Stimulated activated CD8-positive, alpha-beta memory T cell treated with anti-CD3 and anti-CD28 coated beads, Interleukin-4, amount 100 ng/mL, for 1 hour (primary cell): Measurements from ENCODE around the gene GJB3.
"Not testable (repeated sequence)": the region's sequence is repeated elsewhere in the genome, so short reads cannot be mapped to it uniquely, and the experiment has no call there.

Experiments
- DNase-seq, 2 donors: peaks; one replicate each; pipeline ENCODE4 v3.0.0-alpha.2; 2020; ENCODE audit warnings: low read depth in 2 of 2, low spot score in 1 of 2

The GJB3 gene

DNA sequence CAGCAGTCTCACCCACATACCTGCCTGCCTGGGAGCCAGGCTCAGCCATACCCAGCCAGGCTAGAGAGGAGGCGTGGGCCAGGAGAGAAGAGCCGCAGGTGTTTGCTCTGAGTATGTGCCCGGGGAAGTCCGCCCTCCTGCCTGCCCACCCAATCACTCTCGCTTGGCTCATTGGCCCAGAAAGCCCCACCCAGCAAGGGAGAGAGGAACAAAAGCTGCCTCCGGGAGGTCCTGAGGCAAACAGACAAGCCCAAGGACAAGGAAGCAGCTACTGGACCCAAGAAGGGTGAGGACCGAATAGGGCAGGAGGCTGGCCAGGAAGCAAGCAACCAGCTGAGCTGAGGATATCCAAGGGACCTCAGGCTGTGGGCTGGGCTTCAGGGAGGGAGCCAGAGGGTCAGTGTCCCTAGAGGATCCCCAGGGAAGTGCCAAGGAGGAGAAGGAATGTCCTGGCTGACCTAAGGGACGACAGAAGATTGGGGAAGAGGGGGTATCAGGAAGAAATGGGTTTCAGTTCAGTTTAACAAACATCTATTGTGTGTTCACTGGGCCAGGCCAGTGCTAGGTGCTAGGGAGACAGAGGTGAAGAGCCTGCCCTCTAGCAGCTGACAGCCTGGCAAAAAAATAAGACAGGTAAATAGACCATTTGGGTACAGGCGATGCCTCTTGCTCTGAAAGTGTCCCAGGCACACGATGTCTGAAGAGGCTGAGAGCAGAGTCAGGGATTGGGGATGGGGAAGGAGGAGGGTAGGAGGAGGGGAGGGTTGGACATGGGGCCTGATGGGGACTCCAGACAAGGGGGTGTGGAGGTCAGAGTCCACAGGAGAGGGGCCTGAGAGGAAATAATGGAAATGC is 21.3 kb upstream of the GJB3 start, which contains the start of gene GJB4:
Gene GJB4, plus strand, starts transcription at position 238 of the 855 bp plus-strand sequence. CDS start 1,515 bp downstream, outside the sequence.
- DNase-seq, result no peak

DNA sequence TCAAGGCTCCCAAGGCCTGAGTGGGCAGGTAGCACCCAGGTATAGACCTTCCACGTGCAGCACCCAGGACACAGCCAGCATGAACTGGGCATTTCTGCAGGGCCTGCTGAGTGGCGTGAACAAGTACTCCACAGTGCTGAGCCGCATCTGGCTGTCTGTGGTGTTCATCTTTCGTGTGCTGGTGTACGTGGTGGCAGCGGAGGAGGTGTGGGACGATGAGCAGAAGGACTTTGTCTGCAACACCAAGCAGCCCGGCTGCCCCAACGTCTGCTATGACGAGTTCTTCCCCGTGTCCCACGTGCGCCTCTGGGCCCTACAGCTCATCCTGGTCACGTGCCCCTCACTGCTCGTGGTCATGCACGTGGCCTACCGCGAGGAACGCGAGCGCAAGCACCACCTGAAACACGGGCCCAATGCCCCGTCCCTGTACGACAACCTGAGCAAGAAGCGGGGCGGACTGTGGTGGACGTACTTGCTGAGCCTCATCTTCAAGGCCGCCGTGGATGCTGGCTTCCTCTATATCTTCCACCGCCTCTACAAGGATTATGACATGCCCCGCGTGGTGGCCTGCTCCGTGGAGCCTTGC is 19.7 kb upstream of the GJB3 start:
- DNase-seq, result no peak

DNA sequence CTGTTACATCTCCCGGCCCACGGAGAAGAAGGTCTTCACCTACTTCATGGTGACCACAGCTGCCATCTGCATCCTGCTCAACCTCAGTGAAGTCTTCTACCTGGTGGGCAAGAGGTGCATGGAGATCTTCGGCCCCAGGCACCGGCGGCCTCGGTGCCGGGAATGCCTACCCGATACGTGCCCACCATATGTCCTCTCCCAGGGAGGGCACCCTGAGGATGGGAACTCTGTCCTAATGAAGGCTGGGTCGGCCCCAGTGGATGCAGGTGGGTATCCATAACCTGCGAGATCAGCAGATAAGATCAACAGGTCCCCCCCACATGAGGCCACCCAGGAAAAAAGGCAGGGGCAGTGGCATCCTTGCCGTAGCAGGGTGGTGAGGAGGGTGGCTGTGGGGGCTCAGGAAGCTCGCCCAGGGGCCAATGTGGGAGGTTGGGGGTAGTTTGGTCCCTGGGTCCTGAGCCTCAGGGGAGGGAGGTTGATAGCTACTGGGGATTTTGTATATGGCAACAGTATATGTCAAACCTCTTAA is 19.2 kb upstream of the GJB3 start:
- no peak for DNase-seq

DNA sequence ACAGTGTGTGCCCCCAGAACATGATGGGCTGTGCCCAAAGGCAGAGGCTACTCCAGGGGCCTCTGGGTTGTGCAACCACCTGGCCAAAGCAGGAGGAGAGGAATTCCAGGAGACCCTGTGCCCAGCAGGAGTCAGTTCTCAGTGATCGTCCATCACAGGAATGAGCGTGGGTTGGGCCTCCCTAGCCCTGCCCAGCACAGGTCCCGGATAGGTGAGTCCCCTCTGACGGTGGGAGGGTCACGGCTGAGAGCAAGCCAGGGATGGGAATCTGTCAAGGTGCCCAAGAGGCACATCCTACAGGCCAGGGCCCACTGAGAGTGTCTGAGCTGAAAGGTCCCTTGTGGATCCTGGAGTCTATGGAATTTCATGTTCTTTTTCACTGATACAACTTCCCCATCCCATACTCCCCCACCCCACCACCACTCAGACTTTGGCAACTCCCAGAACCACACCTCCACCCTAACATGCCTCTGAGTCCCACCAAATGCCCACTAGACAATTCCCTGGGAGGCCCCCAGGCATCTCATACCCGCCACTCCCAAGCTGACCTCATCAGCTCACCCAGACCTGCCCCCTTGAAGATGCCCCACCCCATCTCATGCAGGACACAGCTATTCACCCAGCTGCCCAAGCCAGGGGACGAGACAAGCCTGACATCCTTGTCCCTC is 18.4 kb upstream of the GJB3 start:
- DNase-seq, result no peak

DNA sequence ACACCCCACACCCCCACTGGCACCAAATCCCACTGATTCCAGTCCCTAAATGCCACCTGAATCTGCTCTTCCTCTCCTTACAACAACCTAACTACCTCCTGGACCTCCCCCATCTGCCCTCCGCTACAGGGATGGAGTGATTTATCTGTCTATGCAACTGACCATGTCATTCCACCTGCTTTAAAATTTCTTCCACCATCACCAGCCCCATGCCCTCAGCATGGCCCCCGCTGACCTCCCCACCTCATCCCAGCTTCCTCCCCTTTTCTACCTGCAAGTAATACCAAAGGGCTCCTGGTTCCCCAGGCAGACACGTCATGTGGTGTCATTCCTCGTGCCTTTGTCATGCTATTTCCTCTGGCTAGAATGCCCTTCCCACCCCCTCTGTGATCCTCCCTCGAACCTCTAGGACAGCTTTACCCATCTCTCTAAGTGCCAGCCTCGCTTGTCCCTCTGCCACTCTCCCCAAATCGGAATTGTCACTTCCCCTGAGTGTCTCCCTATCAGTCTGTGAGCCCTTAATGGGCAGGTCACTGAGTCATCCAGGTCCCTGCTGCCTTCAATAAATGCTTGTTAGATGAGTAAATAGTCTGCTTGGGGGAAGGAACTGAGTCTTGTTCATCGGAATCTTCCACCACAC is 17.8 kb upstream of the GJB3 start:
- DNase-seq, result no peak

DNA sequence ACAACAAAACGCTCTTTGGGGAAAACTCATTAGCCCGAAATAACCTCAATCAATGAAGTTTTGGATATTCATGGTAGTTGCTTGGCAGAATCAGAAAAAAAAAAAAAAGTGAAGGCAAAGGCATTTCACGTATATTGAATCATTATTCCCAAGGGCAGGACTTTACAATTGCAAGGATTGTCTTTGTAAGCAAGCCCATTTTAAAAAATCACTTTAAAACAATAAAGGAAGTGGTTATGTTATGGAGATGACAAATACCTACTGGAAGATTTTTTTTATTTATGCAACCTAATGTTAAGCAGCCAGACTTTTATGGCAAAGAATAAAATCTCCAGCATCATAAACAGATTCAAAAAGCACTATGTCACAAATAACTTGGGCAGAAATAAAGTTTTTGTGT is 12.2 kb upstream of the GJB3 start:
- DNase-seq, result no peak

DNA sequence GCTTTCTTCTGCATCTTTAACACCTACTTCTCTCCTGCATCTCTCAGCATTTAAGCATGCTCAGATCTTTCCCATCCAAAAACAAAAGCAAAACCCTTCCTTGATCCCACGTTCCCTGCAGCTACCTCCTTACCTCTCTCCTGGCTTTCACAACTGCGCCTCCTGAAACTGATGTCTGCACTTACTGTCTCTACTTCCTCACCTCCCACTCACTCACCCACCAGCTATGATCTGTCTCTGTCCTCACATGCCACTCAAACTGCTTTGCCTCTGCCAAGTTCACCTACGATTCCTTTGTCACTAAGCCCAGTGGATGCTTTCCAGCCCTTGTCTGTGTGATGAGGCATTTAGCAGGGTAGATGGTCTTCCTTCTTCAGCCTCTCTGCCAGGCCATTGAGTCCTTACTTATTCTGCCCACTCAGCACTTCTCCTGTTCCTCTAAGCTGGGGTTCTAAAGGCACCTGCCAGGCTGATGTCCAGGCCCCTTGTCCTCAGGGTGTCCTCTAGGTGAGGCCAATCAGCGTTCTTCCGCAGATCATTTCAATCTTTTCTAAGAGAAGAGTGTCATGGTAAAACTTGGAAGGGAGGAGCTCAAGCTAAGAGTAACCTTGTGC is 10.0 kb upstream of the GJB3 start:
- no peak for DNase-seq

DNA sequence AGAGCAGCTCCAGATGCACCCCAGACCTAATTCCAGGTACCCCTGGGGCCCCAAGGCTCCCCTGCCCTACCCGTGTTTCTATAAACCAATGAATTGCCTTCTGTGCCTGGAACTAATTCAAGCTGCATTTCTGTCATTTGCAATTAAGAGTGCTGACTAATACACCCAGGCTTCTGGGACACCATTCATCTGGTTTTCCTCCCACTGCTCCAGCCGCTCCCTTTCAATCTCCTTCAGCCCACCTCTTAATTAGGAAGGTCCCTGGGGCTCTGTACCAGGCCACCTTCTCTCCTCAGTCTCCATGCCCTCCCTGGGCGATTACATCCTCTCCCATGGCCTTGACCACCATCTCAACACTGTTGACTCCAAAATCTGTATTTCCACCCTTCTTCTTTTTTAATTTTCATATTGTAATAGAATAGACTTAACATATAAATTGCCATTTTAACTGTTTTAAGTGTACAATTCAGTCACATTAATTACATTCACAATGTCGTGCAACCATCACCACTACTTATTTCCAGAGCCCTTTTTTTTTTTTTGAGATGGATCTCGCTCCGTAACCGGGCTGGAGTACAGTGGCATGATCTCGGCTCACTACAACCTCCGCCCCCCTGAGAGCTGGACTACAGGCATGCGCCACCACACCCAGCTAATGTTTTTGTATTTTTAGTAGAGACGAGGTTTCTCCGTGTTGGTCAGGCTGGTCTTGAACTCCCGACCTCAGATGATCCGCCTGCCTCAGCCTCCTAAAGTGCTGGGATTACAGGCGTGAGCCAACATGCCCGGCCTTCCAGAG is 9.2 kb upstream of the GJB3 start:
- DNase-seq, result no peak

DNA sequence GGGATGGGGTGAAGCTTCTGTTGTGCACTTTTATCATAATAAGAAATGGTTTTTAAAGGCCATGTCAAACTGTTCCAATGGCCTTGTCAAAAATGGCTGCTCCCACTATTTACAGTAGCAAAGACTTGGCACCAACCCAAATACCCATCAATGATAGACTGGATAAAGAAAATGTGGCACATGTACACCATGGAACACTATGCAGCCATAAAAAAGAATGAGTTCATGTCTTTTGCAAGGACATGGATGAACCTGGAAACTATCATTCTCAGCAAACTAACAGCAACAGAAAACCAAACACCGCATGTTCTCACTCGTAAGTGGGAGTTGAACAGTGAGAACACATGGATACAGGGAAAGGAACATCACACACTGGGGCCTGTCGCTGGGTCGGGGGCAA is 7.9 kb upstream of the GJB3 start:
- not testable (repeated sequence) for DNase-seq

DNA sequence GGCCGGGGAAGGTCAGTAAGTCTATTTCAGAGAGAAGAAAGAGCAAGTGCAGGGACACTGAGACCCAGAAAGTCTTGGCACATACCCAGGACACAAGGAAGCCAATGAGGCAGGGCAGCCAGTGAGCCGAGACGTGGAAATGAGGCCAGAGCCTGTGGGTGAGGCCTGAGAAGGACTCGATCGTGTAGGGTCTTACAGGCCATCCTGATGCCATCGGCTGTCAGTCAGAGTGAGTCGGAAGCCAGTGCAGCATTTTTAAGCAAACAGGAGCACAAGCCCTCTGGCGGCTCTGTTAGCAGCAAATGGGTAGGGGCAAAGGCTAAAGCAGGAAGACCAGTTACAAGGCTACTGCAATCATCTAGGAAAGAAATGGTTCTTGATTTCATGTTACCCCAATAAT is 6.1 kb upstream of the GJB3 start:
- DNase-seq, result no peak

DNA sequence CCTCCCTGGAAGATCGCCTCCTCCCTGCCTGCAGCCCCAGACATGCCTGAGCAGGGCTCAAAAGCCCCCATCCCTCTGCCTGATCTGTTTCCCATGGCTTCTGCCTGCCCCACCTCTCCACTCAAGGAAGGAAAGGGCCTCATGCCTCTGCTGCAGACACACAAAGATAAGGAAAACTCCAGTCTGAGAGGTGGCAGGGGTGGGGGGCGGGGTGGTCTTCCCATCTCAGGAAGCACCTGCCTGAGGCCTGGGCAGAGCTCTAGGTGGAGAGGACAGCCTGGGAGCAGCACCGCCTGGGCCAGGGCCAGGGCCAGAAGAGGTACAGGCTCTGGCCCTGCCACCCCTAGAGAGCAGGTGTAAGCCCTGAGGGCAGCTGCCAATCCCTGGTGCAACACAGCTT is 4.1 kb upstream of the GJB3 start:
- DNase-seq, result no peak

DNA sequence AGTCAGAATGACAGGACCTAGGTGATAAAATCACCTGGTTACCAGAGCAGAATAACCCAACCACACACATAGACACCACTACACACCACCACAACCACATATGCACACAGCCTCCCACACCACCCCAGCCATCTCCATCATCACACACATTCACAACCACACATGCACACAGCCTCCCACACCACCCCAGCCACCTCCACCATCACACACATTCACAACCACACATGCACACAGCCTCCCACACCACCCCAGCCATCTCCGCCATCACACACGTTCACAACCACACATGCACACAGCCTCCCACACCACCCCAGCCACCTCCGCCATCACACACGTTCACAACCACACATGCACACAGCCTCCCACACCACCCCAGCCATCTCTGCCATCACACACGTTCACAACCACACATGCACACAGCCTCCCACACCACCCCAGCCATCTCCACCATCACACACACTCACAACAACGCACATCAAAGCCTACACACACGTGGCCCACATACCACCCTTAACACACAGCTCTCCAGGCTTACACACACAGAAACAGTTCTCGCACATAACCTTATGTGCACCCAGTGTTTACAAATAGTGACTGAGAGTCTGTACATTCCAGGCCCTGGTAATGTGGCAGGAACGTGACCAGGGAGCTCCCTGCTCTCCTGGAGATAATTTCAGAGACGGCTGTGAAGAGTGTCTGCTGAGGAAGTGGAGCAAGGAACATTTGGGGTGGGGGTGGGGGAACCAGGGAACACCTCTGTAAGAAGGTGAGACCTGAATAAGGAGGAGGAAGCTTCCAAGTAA is 3.3 kb upstream of the GJB3 start:
- no peak for DNase-seq

DNA sequence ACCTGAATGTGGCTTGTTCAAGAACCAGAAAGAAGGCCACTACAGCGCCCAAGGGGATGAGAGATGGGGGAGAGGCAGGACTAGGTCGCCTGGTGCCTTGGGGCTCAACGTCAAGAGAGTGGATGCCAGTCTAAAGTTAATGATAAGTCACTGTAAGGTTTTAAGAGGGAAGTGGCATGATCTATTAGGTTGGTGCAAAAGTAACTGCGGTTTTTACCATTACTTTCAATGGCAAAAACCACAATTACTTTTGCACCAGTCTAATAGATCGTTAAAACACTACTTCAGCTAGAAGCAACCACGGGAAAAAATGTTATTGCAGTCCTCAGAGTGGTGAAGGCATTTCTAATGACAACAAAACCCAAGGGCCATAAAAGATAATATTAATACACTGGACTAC is 2.6 kb upstream of the GJB3 start:
- DNase-seq, result no peak

DNA sequence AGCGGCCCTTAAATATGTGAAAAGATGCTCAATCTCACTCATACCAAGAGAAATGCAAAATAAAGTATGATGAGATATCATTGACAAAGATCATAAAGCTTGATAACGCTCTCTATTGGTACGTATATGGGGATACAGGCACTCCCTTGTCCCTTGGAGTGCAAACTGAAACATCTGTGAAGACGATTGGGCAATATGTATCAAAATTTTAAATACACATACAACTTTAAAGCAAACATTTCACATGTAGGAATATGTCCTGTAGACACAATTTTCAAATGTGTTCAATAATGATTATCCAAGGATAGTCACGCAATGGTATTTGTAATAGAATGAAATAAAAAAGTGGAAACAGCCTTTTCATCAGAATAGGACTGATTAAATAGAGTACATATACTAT is 2.0 kb upstream of the GJB3 start:
- no peak for DNase-seq

DNA sequence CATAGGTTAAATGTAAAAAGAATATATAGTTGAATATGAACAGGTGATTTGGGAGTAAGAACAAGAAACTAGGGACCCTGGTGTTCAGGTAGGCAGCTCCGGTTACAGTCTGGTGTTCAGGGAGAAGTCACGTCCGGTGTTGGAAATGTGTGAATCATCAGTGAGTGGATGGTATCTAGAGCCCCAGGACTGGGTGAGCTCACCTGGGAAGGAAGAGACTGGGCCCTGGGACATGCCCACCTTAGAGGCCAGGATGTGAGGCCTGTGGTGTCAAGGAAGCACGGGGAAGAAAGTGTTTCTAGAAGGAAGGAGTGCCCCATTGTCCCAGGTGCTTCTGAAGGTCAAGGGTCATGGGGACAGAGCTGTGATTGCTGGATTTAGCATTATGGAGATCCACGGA is 1.5 kb upstream of the GJB3 start:
- DNase-seq, result no peak

DNA sequence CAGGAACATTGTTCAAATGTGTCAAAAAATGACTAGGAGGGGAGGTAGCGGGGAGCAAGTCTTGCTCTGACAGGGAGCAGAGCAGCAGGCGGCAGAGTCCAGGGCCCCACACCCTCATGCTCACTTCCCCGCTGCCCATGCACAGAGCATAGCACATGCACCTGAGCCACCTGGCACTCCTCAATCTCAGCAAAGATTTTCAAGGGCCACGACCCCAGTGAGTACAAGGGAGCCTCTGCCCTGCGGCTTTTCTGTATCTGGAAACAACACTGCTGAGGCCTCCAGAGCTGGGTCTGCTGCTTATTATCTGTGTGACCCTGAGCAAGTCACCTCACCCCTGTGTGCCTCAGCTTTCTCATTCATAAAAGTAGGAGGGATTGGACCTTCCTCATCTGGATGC is 1.1 kb upstream of the GJB3 start:
- no peak for DNase-seq

DNA sequence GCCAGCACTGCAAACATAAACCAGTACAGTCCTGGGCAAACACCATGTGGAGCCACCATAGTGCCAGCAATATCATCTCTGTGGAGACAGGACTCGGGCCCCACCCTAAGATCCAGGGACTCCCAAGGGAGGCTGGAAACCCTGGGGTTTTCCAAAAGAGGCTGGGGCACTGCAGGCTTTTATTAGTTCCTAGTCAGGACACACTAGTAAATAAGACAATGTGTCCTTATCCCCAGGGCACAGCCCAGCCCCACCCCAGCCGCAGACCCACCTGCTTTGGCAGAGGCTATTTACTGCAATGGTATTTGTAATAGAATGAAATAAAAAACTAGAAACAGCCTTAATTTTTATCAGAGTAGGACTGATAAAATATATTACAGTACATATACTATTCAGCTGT is 486 bp upstream of the GJB3 start:
- DNase-seq, result no peak

DNA sequence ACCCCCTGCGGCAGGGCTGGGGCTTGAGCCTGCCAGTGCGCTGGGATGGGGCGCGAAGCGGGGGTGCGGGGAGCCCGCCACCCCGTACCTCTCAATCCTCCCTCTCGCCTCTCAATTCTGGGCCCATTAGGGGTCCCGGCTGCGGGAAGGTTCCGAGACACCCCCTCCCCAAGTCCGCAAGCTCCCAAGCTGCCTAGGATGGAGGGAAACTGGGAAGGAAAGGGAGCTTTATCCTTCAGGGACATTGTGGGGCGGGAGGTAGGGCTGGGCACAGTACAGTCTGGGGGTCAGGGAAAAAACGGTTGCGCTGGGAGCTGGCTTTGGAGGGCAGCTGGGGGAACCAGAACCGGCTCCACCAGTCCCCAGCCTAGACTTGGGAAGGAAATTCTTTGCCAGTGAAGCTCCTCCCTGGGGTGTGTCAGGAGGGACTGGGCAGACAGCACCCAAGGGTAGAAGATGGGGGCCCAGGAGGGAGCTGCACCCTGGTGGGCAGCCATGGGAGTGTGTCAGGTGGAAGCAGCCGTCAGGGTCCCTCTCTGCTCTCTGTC is 904 bp downstream of the GJB3 start:
- no peak for DNase-seq

DNA sequence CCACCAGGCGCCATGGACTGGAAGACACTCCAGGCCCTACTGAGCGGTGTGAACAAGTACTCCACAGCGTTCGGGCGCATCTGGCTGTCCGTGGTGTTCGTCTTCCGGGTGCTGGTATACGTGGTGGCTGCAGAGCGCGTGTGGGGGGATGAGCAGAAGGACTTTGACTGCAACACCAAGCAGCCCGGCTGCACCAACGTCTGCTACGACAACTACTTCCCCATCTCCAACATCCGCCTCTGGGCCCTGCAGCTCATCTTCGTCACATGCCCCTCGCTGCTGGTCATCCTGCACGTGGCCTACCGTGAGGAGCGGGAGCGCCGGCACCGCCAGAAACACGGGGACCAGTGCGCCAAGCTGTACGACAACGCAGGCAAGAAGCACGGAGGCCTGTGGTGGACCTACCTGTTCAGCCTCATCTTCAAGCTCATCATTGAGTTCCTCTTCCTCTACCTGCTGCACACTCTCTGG is 3.8 kb downstream of the GJB3 start:
- no peak for DNase-seq
